GM21786 (cell line): ENCODE results near the gene USP6NL.
"Not testable (repeated sequence)": the region's sequence is repeated elsewhere in the genome, so short reads cannot be mapped to it uniquely, and the experiment has no call there.

Experiments used
- ATAC-seq: cut with Tn5 transposase; IDR thresholded peaks from one replicate; pipeline ENCODE4 v1.9.1; 2021; ENCODE audit not compliant: unreplicated experiment

USP6NL gene

GRCh38 chr10:11520892-11521291 is 90.6 kb downstream of the USP6NL start:
- ATAC-seq, result no peak

- ATAC-seq, result no peak
Observed at GRCh38 chr10:11517150-11517549, 94.3 kb downstream of the USP6NL start.

- peak; percentile 57 for ATAC-seq
Observed at GRCh38 chr10:11516431-11516746, 95.1 kb downstream of the USP6NL start.

GRCh38 chr10:11515596-11516430 is 95.6 kb downstream of the USP6NL start:
- ATAC-seq, result peak; percentile 40

- no peak for ATAC-seq
Observed at GRCh38 chr10:11513727-11514126, 97.7 kb downstream of the USP6NL start.

- ATAC-seq, result no peak
Observed at GRCh38 chr10:11512596-11512995, 98.9 kb downstream of the USP6NL start.

- no peak for ATAC-seq
Observed at GRCh38 chr10:11511321-11511720, 100.1 kb downstream of the USP6NL start.

GRCh38 chr10:11510736-11511135 is 100.7 kb downstream of the USP6NL start:
- no peak for ATAC-seq

GRCh38 chr10:11510281-11510680 is 101.2 kb downstream of the USP6NL start:
- no peak for ATAC-seq

GRCh38 chr10:11509036-11509435 is 102.4 kb downstream of the USP6NL start:
- no peak for ATAC-seq

- ATAC-seq, result no peak
Observed at GRCh38 chr10:11506247-11506789, 105.1 kb downstream of the USP6NL start.

- no peak for ATAC-seq
Observed at GRCh38 chr10:11505639-11506038, 105.8 kb downstream of the USP6NL start.

GRCh38 chr10:11504566-11505285 is 106.7 kb downstream of the USP6NL start:
- no peak for ATAC-seq

- ATAC-seq, result no peak
Observed at GRCh38 chr10:11501600-11501999, 109.8 kb downstream of the USP6NL start.

GRCh38 chr10:11499425-11500071 is 111.9 kb downstream of the USP6NL start:
- ATAC-seq, result no peak

GRCh38 chr10:11498399-11498798 is 113.1 kb downstream of the USP6NL start:
- no peak for ATAC-seq

- ATAC-seq, result not testable (repeated sequence)
Observed at GRCh38 chr10:11494923-11495322, 116.5 kb downstream of the USP6NL start.

GRCh38 chr10:11493646-11494045 is 117.8 kb downstream of the USP6NL start:
- no peak for ATAC-seq

GRCh38 chr10:11491087-11491486 is 120.4 kb downstream of the USP6NL start:
- no peak for ATAC-seq

- ATAC-seq, result no peak
Observed at GRCh38 chr10:11489591-11489990, 121.9 kb downstream of the USP6NL start.

- ATAC-seq, result no peak
Observed at GRCh38 chr10:11488126-11488525, 123.3 kb downstream of the USP6NL start.
